Aorta (tissue), 5 donors: ENCODE results near the gene BRF1. TPM values are rescaled to one million over a fixed set of nuclear protein-coding genes. Genes with fewer than 3 reads are reported as not detected.

Experiments used
- ATAC-seq: fragments of 200-7000 bp; cut with Tn5 transposase; one replicate; pipeline ENCODE4 v1.9.1; 2022; ENCODE audit warnings: moderate library complexity; ENCODE audit not compliant: low FRiP score
- DNase-seq, 2 donors: peaks; one replicate each; pipeline ENCODE4 v3.0.0-alpha.2; 2020
- H3K27ac ChIP-seq, 2 donors: one replicate each; pipeline ENCODE4 v1.5.1; 2013; ENCODE audit warnings: low read length in 2 of 2, mild to moderate bottlenecking in 2 of 2, moderate library complexity in 2 of 2, control low read depth in 1 of 2, inconsistent platforms in 1 of 2, low read depth in 1 of 2
- H3K27me3 ChIP-seq, 2 donors: one replicate each; pipeline ENCODE4 v1.6.1; 2013; ENCODE audit warnings: control low read depth in 1 of 2, low read length in 1 of 2, mild to moderate bottlenecking in 1 of 2, moderate library complexity in 1 of 2; ENCODE audit not compliant: insufficient read depth in 2 of 2, control insufficient read depth in 1 of 2
- H3K36me3 ChIP-seq, 2 donors: one replicate each; pipeline ENCODE4 v1.6.1; 2013; ENCODE audit warnings: control low read depth in 1 of 2, low read length in 1 of 2, mild to moderate bottlenecking in 1 of 2; ENCODE audit not compliant: insufficient read depth in 2 of 2, control insufficient read depth in 1 of 2
- H3K4me1 ChIP-seq, 2 donors: one replicate each; pipeline ENCODE4 v1.6.1; 2013; ENCODE audit warnings: low read length in 2 of 2, control low read depth in 1 of 2, mild to moderate bottlenecking in 1 of 2, moderate library complexity in 1 of 2; ENCODE audit not compliant: insufficient read depth in 2 of 2, control insufficient read depth in 1 of 2
- H3K4me3 ChIP-seq, 2 donors: one replicate each; pipeline ENCODE4 v1.5.1; 2013; ENCODE audit warnings: low read length in 2 of 2, control low read depth in 1 of 2, mild to moderate bottlenecking in 1 of 2
- H3K9me3 ChIP-seq: one replicate; pipeline ENCODE4 v1.6.1; 2013; ENCODE audit warnings: mild to moderate bottlenecking, low read length; ENCODE audit not compliant: control insufficient read depth
- WGBS, 2 donors: extraction: QIAGEN DNeasy Blood & Tissue Kit; methylation state at CpG; one replicate each; pipeline ENCODE4 v1.1.7; 2013; 5-methylcytosine and 5-hydroxymethylcytosine counted together
- intact Hi-C, 2 donors: fragments of 100-400 bp; cut with DNase I; formaldehyde crosslinking; loops; one replicate each; pipeline versions ENCODE4 v1.14.2 to v1.15.0; 2022
- polyA plus RNA-seq, 2 donors: library from polyadenylated mRNA; stranded (reverse); fragments of 200-250 nt; gene quantifications; one replicate each; pipeline ENCODE4 v1.2.3, GENCODE V29; 2013
- total RNA-seq, 2 donors: library from RNA; stranded (reverse); fragmentation: NEBNext Ultra II Directional; extraction: Animal tissue kit (Norgen Biotek cat#: 25700); gene quantifications; one replicate each; pipeline ENCODE4 v1.2.1, GENCODE V29; 2021
- donor health status: healthy with polysubstance abuse.
- donor health status: Bipolar disorder and iron deficiency.
- donor health status: DM: no; HTN: no; CAD: no.
- donor health status: DM: no; HTN: no; CAD: no.
- donor health status: DM: yes; HTN: yes; CAD: no.

The BRF1 gene
- total and polyA plus RNA-seq, 4 donors = 7.1 to 44.3 (median 29.6) TPM

DNA sequence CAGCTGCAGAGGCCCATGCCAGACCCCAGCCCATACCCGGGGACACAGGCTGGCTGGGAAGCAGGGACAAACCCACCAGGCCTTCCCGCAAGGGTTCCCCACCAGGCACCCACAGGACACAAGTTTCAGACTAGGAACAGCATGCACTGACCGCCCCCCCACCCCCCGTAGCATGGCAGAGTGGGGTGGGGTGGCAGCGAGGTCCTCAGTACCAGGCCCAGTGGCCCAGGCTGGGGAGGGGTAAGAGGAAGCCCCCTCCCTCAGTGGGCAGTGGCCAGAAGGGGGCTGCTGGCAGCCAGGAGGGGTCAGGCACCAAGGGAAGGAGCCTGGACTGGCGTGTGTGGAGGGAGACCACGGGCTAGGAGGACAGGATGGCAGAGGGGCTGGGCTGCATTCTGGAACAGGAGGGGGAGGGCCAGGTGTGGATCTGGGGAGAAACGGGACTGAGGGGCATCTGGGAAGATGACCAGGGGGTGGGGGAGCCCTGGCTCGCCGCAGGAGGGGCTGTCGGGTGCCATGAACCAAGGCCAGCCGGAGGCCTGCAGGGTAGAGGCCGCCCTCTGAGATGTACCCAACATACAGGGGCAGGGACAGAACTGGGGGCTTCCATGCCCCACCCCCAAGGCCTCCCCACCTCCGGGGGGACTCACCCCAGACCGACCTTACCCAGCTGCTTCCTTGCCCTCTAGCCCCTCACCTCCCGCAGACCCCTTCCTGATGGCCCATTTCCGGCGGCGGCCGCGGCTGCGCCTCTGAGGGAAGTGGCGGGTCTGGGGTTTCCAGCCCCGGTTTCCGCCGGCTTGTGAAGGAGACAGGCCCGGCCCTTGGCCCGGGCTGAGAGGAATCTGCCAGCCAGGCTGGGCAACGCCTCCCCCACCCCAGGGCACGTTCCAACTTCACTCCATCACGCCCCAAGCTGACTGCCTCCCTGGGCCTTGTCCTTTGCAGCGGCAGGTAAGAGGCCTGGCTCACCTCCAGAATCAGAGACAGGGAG is 126.6 kb downstream of the BRF1 start:
- H3K27ac ChIP-seq = no peak overlapping the region
- intact Hi-C loops = no loop called here
- no peaks in the 10 kb centered on the region for H3K9me3 ChIP-seq
- H3K4me1 ChIP-seq = no peaks in the 10 kb centered on the region
- ATAC-seq (no peak), DNase-seq (no peak)
- 91 to 92% methylated on average over 23 to 32 of the region's 32 CpGs for WGBS, 2 donors
- no peaks in the 10 kb centered on the region for H3K27me3 ChIP-seq
- H3K36me3 ChIP-seq = no peaks in the 10 kb centered on the region
- H3K4me3 ChIP-seq = no peak overlapping the region

DNA sequence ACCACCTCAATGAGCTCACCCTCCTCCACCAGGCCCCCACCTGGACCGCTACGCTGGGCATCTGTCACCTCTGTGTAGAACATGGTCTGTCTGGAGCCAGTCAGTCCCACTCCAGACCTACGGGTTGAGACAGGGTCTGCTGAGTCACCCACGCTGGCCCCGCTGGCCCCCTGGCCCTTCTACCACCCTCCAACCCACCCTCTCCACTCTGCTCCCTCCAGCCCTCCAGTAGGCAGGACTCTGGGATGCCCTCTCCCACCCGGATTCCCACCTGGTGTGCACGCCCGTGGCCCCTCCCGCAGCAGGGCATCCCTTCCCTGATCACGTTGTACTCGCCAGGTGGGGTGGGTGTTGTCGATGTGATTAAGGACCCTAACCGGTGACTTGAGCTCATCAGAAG is 127.7 kb downstream of the BRF1 start:
- Histone ChIP-seq H3K4me3 (no peak overlapping the region), H3K4me1 (no peaks in the 10 kb centered on the region), H3K27ac (no peak overlapping the region), H3K9me3 (no peaks in the 10 kb centered on the region), H3K27me3 (no peaks in the 10 kb centered on the region), H3K36me3 (no peaks in the 10 kb centered on the region)
- no peak for ATAC-seq
- intact Hi-C loops = no loop called here
- DNase-seq = no peak
- WGBS, 2 donors = 95 to 96% methylated on average over 11 to 13 of the region's 13 CpGs

GRCh38 chr14:105172476-105172875 is 128.3 kb downstream of the BRF1 start:
- H3K4me3 ChIP-seq = no peak overlapping the region
- H3K27me3 ChIP-seq = no peaks in the 10 kb centered on the region
- DNase-seq (no peak), ATAC-seq (no peak)
- no peaks in the 10 kb centered on the region for H3K9me3 ChIP-seq
- H3K36me3 ChIP-seq = no peaks in the 10 kb centered on the region
- WGBS, 2 donors = 71 to 82% methylated on average over 7 of the region's 7 CpGs
- no peaks in the 10 kb centered on the region for H3K4me1 ChIP-seq
- no peak overlapping the region for H3K27ac ChIP-seq
- intact Hi-C loops = no loop called here

DNA sequence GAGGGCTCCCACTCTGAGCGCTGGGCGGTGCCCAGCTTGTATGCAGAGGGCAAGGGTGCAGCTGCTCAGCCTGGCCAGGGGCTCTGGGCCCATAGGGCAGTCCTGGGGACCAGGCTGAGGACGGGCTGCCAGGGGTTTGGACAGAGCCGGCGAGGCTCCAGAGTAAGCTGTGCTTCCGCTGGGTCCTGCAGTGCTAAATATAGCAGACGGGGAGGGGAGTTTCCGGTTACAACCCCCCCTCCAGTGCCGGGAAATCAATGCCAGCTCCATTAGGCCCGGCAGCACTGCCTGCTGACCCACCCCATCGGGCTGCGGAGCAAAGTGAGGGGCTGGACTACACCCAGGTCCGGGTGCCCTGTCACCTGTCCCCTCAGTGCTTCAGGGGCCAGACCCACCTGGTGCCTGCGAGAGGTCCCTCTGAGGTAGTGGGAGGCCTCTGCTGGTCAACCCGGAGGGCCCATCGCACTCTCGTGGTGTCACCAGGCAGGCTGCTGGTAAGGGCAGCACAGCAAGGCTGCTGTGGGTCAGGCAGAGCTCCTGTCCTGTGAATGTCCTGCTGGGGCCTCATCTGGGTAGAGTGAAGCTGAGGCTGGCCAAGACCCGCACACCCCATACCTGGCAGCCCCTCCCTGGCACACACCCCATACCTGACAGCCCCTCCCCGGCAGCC is 129.7 kb downstream of the BRF1 start:
- DNase-seq = no peak
- no peaks in the 10 kb centered on the region for H3K36me3 ChIP-seq

GRCh38 chr14:105169776-105170655 is 130.8 kb downstream of the BRF1 start:
- 80 to 87% methylated on average over 22 of the region's 22 CpGs for WGBS, 2 donors
- Histone ChIP-seq H3K9me3 (no peaks in the 10 kb centered on the region), H3K4me3 (no peak overlapping the region), H3K4me1 (no peaks in the 10 kb centered on the region), H3K36me3 (no peaks in the 10 kb centered on the region), H3K27me3 (no peaks in the 10 kb centered on the region), H3K27ac (no peak overlapping the region)
- DNase-seq (no peak), ATAC-seq (no peak)
- intact Hi-C loops = no loop called here

More for the DNA sequence above, 129.7 kb downstream of the BRF1 start:
- H3K27me3 ChIP-seq = no peaks in the 10 kb centered on the region
- WGBS, 2 donors = 12 to 14% methylated on average over 19 of the region's 19 CpGs
- no peak overlapping the region for H3K27ac ChIP-seq
- no peaks in the 10 kb centered on the region for H3K4me1 ChIP-seq
- H3K4me3 ChIP-seq = no peak overlapping the region
- no peak for ATAC-seq
- H3K9me3 ChIP-seq = no peaks in the 10 kb centered on the region
- intact Hi-C loops = no loop called here

- Histone ChIP-seq H3K27ac (no peak overlapping the region), H3K4me1 (no peaks in the 10 kb centered on the region), H3K27me3 (no peaks in the 10 kb centered on the region), H3K9me3 (no peaks in the 10 kb centered on the region), H3K4me3 (no peak overlapping the region), H3K36me3 (no peaks in the 10 kb centered on the region)
- intact Hi-C loops = no loop called here
- DNase-seq = no peak
- WGBS, 2 donors = 41 to 85% methylated on average over 21 to 54 of the region's 54 CpGs
- ATAC-seq = no peak
Measured at GRCh38 chr14:105168979-105169507, 131.8 kb downstream of the BRF1 start.

DNA sequence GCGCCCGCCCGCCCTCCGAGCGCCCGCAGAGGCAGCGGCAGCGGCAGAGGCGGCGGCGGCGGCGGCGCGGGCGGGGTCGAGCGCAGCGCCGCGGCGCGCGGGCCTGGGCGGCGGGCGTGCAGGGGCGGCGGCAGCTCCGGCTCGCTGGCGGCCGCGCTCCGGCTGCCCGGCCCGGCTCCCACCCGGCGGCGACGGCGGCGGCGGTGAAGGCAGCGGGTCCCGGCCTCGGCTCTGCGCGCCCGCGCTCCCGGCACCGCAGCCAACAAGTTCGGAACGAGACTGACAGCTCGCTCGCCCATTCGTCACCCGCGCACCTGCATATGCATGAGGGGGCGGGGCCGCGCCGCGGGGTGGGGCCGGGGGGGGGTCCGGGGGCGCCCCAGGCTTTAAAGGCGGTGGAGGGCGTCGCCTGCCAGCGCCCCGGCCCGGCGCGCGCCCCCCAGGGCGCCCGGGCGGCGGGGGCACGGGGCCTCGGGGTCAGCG is 132.3 kb downstream of the BRF1 start, which contains the start of gene JAG2:
JAG2 (minus strand) TSS at position 281 of the 483 bp plus-strand sequence. CDS start 356 bp downstream, outside the sequence.
- Histone ChIP-seq H3K27me3 (no peaks in the 10 kb centered on the region), H3K4me3 (peak within 1 kb of the TSS; percentile 27 to 32), H3K36me3 (no peaks in the 10 kb centered on the region), H3K27ac (no peak within 1 kb of the TSS), H3K9me3 (no peaks in the 10 kb centered on the region), H3K4me1 (no peaks in the 10 kb centered on the region)
- ATAC-seq = no peak
- WGBS, 2 donors = 0 to 1% methylated on average over 4 to 84 of the region's 84 CpGs
- peak in 1 of 2 donors; percentile 85 for DNase-seq
- intact Hi-C loops = no loop called here

GRCh38 chr14:105168093-105168420 is 132.7 kb downstream of the BRF1 start:
- H3K36me3 ChIP-seq = no peaks in the 10 kb centered on the region
- DNase-seq (no peak), ATAC-seq (no peak)
- no peak overlapping the region for H3K27ac ChIP-seq
- H3K4me3 ChIP-seq = peak overlapping the region; percentile 27 to 32
- no peaks in the 10 kb centered on the region for H3K9me3 ChIP-seq
- H3K4me1 ChIP-seq = no peaks in the 10 kb centered on the region
- intact Hi-C loops = no loop called here
- WGBS, 2 donors = 1% methylated on average over 46 of the region's 46 CpGs; no CpG with 5 or more reads in 1 of the 2 donors
- no peaks in the 10 kb centered on the region for H3K27me3 ChIP-seq
